HL-60 (cell line): ENCODE measurements around the gene NIBAN1.
"Not testable (repeated sequence)": the region's sequence is repeated elsewhere in the genome, so short reads cannot be mapped to it uniquely, and the experiment has no call there.

Source experiments
- DNase-seq, 2 experiments: peaks; one replicate each; pipeline ENCODE4 v3.0.0-alpha.2; 2010 to 2020; ENCODE audit warnings: low read depth in 1 of 2, low spot score in 1 of 2
- H3K27ac ChIP-seq: fragments of 250-450 bp; sonication (Bioruptor Pico); replicated peaks from 2 replicates; pipeline ENCODE4 v1.5.1; 2020; ENCODE audit warnings: mild to moderate bottlenecking, moderate library complexity
- H3K27me3 ChIP-seq: fragments of 250-450 bp; sonication (Bioruptor Pico); 2 replicates; pipeline ENCODE4 v1.5.1; 2021; ENCODE audit warnings: mild to moderate bottlenecking, moderate library complexity; ENCODE audit not compliant: insufficient read depth, poor library complexity, severe bottlenecking
- H3K4me3 ChIP-seq: replicated peaks from 2 replicates; pipeline ENCODE4 v1.5.1; 2011; ENCODE audit warnings: mild to moderate bottlenecking, control low read depth, low read length; ENCODE audit not compliant: insufficient read depth
- CTCF ChIP-seq: IDR thresholded peaks from one replicate; pipeline ENCODE4 v1.5.1; 2011; ENCODE audit warnings: low read length, control low read depth, inconsistent platforms; ENCODE audit not compliant: insufficient read depth
- GABPA ChIP-seq: IDR thresholded peaks from 2 replicates; pipeline ENCODE4 v1.6.1; 2012; ENCODE audit warnings: low read depth
- POLR2AphosphoS5 ChIP-seq: IDR thresholded peaks from 2 replicates; pipeline ENCODE4 v1.6.1; 2012; ENCODE audit warnings: low read depth
- REST ChIP-seq: IDR thresholded peaks from 2 replicates; pipeline ENCODE4 v1.6.1; 2012; ENCODE audit warnings: low read depth; ENCODE audit not compliant: insufficient replicate concordance
- SPI1 ChIP-seq: IDR thresholded peaks from 2 replicates; pipeline ENCODE4 v1.6.1; 2012; ENCODE audit warnings: low read depth, mild to moderate bottlenecking, borderline replicate concordance

The NIBAN1 gene

GRCh38 chr1:185015631-185016030 lies 41.3 kb upstream of the NIBAN1 start:
- Histone ChIP-seq H3K4me3 (no peak overlapping the region), H3K27ac (no peak overlapping the region), H3K27me3 (no peaks in the 10 kb centered on the region)
- no peak for TF ChIP-seq SPI1
- no peak for TF ChIP-seq GABPA
- DNase-seq = no peak

- TF ChIP-seq REST = no peak
- TF ChIP-seq POLR2AphosphoS5 = no peak
- TF ChIP-seq CTCF = no peak
- no peak for TF ChIP-seq SPI1
- no peak for TF ChIP-seq GABPA
- Histone ChIP-seq H3K4me3 (no peak overlapping the region), H3K27me3 (no peaks in the 10 kb centered on the region), H3K27ac (no peak overlapping the region)
- no peak for DNase-seq
Observed at GRCh38 chr1:185014941-185015340, 40.6 kb upstream of the NIBAN1 start.

GRCh38 chr1:185010361-185010760 lies 36.1 kb upstream of the NIBAN1 start:
- TF ChIP-seq CTCF (no peak), GABPA (no peak)
- H3K27ac ChIP-seq = no peak overlapping the region
- H3K4me3 ChIP-seq = no peak overlapping the region
- no peak for DNase-seq
- H3K27me3 ChIP-seq = no peaks in the 10 kb centered on the region

- H3K27ac ChIP-seq = no peak overlapping the region
- DNase-seq = no peak
Observed at GRCh38 chr1:185008838-185009237, 34.5 kb upstream of the NIBAN1 start.

GRCh38 chr1:185001312-185001880 lies 27.1 kb upstream of the NIBAN1 start:
- H3K27me3 ChIP-seq, H3K27ac ChIP-seq, DNase-seq, H3K4me3 ChIP-seq: not testable (repeated sequence)

More at GRCh38 chr1:185008838-185009237, 34.5 kb upstream of the NIBAN1 start:
- Histone ChIP-seq H3K4me3 (no peak overlapping the region), H3K27me3 (no peaks in the 10 kb centered on the region)
- no peak for TF ChIP-seq REST
- no peak for TF ChIP-seq GABPA
- no peak for TF ChIP-seq SPI1
- TF ChIP-seq POLR2AphosphoS5 = no peak
- no peak for TF ChIP-seq CTCF

GRCh38 chr1:184999974-185000373 lies 25.7 kb upstream of the NIBAN1 start:
- DNase-seq, H3K27ac ChIP-seq, H3K4me3 ChIP-seq, H3K27me3 ChIP-seq: not testable (repeated sequence)
